KMS-11 (cell line): Measurements from ENCODE around the gene GALT.
A peak's percentile ranks its signal among the peaks of the same experiment; 100 is the strongest.
"Not testable (repeated sequence)": the region's sequence is repeated elsewhere in the genome, so short reads cannot be mapped to it uniquely, and the experiment has no call there.

Experiments
- H2AFZ ChIP-seq: fragments of 200-600 bp; sonication (generic); 2 replicates; pipeline ENCODE4 v1.6.1; 2016; ENCODE audit warnings: antibody characterized with exemption, mixed run types, low read depth
- H3K27ac ChIP-seq: fragments of 200-600 bp; sonication (generic); 2 replicates; pipeline ENCODE4 v1.6.1; 2016; ENCODE audit warnings: mild to moderate bottlenecking, mixed run types
- H3K27me3 ChIP-seq: fragments of 200-600 bp; sonication (generic); 2 replicates; pipeline ENCODE4 v1.6.1; 2017; ENCODE audit warnings: mild to moderate bottlenecking, low read depth, mixed run types, moderate library complexity; ENCODE audit not compliant: insufficient read depth
- H3K36me3 ChIP-seq: fragments of 200-600 bp; sonication (generic); 2 replicates; pipeline ENCODE4 v1.6.1; 2017; ENCODE audit warnings: mild to moderate bottlenecking, mixed run types; ENCODE audit not compliant: insufficient read depth
- H3K4me1 ChIP-seq: fragments of 200-600 bp; sonication (generic); 2 replicates; pipeline ENCODE4 v1.6.1; 2016; ENCODE audit warnings: mild to moderate bottlenecking, low read depth, mixed run types; ENCODE audit not compliant: poor library complexity, severe bottlenecking
- H3K4me2 ChIP-seq: fragments of 200-600 bp; sonication (generic); 2 replicates; pipeline ENCODE4 v1.7.0; 2016; ENCODE audit warnings: mild to moderate bottlenecking, mixed run types
- H3K4me3 ChIP-seq: fragments of 200-600 bp; sonication (generic); IDR thresholded peaks from 2 replicates; pipeline ENCODE4 v1.6.1; 2017; ENCODE audit warnings: low read depth, low read length, mixed read lengths; ENCODE audit not compliant: insufficient read depth
- H3K79me2 ChIP-seq: fragments of 200-600 bp; sonication (generic); 2 replicates; pipeline ENCODE4 v1.6.1; 2016; ENCODE audit warnings: low read depth, mixed run types; ENCODE audit not compliant: insufficient read depth
- H3K9ac ChIP-seq: fragments of 200-600 bp; sonication (generic); 2 replicates; pipeline ENCODE4 v1.6.1; 2016; ENCODE audit warnings: mild to moderate bottlenecking, mixed run types
- H4K20me1 ChIP-seq: fragments of 200-600 bp; sonication (generic); 2 replicates; pipeline ENCODE4 v1.6.1; 2016; ENCODE audit warnings: mild to moderate bottlenecking, mixed run types; ENCODE audit not compliant: insufficient read depth
- TF ChIP-seq, protein P1 (sequence below): fragments of 200-600 bp; sonication (generic); conservative IDR thresholded peaks from 2 replicates; pipeline ENCODE4 v1.6.1; 2017; ENCODE audit warnings: low read depth, mild to moderate bottlenecking, antibody characterized with exemption, low read length, moderate library complexity, mixed read lengths

Gene GALT

DNA sequence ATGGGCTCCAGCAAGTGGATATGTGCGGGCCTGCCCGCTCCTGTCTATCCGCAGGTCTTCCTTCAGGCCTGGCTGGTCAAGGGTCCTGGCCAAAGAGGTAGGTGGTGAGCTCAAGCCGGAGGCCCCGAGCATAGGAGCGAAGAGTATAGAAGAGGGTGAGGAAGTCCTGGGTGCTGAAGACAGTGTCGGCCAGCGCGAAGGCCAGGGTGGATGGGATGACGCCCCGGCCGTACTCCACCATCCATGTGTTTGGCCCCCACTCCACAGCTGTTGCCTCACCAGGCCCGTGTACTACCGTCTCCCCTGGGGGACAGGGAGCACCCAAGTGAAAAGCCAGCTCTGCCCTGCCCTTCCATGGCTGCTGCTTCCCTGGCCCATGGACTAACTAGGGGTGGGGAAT is 10.9 kb upstream of the GALT start:
- no peaks in the 10 kb centered on the region for H3K36me3 ChIP-seq
- H3K27me3 ChIP-seq = peaks cover 6% of the 10 kb centered on the region; the same call in 1 of the 2 replicates
- H3K4me1 ChIP-seq = peaks cover 26% of the 10 kb centered on the region
- no peak overlapping the region for H3K9ac ChIP-seq
- no peak overlapping the region for H2AFZ ChIP-seq
- peaks cover 25% of the 10 kb centered on the region for H3K79me2 ChIP-seq
- H3K4me3 ChIP-seq = no peak overlapping the region
- TF ChIP-seq, protein P1, sequence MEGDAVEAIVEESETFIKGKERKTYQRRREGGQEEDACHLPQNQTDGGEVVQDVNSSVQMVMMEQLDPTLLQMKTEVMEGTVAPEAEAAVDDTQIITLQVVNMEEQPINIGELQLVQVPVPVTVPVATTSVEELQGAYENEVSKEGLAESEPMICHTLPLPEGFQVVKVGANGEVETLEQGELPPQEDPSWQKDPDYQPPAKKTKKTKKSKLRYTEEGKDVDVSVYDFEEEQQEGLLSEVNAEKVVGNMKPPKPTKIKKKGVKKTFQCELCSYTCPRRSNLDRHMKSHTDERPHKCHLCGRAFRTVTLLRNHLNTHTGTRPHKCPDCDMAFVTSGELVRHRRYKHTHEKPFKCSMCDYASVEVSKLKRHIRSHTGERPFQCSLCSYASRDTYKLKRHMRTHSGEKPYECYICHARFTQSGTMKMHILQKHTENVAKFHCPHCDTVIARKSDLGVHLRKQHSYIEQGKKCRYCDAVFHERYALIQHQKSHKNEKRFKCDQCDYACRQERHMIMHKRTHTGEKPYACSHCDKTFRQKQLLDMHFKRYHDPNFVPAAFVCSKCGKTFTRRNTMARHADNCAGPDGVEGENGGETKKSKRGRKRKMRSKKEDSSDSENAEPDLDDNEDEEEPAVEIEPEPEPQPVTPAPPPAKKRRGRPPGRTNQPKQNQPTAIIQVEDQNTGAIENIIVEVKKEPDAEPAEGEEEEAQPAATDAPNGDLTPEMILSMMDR = no peak
- peak overlapping the region; percentile 70; the same call in 1 of the 2 replicates for H3K4me2 ChIP-seq
- H3K27ac ChIP-seq = no peak overlapping the region
- no peaks in the 10 kb centered on the region for H4K20me1 ChIP-seq

DNA sequence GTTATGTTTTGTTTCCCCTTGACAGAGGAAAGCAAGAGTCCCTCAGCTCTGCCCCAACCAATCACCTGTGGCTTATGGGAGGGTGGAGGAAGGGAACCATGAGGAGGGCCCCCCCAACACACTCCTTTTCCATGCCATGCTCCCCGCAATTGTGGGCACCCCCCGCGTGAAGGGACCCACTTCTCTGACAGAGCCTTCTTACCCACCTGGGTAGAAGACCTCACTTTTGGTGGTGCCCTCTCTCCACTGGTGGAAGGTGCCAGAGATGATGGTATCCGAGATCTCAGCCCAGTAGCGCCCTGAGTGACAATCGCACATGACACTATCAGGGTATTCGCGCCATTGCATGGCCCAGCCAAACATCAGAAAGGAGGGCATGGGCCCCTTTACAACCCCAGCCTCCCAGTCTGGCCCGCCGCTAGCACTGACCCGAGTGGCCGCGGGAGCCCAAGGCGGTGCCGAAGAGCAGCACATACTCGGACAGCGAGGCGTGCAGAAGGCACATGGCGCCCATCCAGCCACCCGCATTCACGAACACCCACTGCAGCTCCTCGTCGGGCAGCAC is 9.6 kb upstream of the GALT start:
- Histone ChIP-seq H3K4me1 (peaks cover 26% of the 10 kb centered on the region), H4K20me1 (no peaks in the 10 kb centered on the region)

DNA sequence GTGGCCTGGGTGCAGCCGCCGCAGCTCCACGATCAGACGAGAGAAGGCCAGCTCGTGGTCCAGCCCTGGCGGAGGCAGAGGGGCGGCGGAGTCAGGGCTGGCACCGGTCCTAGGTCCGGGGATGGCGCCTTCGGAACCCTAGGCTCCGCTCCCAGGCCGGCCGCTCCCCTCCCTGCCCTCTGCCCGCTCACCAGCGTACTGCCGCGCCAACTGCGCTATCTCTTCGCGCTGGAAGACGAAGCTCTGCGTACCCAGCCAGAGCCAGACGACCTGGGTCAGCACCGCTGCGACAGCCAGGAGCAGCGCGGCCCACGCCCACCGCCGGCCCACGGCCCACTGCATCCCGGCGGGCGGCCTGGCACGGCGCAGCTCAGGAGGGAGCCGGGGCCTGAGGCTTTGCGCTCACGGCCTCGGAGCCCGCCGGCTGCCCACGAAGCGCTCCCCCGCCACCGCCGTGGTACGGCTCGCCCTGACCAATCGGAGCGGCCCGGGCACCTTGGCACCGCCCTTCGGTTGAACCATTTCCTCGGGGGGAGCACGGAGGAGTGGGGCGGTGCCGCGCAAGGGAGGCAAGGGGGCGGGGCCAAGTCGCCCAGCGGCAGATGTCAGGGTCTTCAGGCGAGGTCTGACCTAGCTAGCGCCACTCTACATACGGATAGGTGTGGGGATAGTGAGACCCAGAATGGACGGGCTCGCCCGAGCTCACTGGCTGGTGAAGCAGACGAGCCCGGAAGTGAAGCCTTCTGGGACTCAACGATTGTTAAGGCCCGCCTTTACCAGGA is 8.9 kb upstream of the GALT start, which contains the start of gene SIGMAR1:
Gene SIGMAR1, minus strand, starts transcription at position 432 of the 782 bp plus-strand sequence. Its CDS starts 90 bp downstream, at position 342.
- no peaks in the 10 kb centered on the region for H3K27me3 ChIP-seq
- TF ChIP-seq, protein P1 = no peak
- no peaks in the 10 kb centered on the region for H3K36me3 ChIP-seq
- H3K4me3 ChIP-seq = no peak within 1 kb of the TSS
- H3K4me1 ChIP-seq = peaks cover 26% of the 10 kb centered on the region
- peak within 1 kb of the TSS; percentile 70 for H2AFZ ChIP-seq
- H4K20me1 ChIP-seq = no peaks in the 10 kb centered on the region
- peak within 1 kb of the TSS; percentile 70 for H3K4me2 ChIP-seq
- H3K9ac ChIP-seq = peak within 1 kb of the TSS; percentile 95
- peak within 1 kb of the TSS; percentile 71 for H3K27ac ChIP-seq
- H3K79me2 ChIP-seq = peaks cover 25% of the 10 kb centered on the region

More for the DNA sequence above, 9.6 kb upstream of the GALT start:
- H3K4me2 ChIP-seq = peak overlapping the region; percentile 70
- peak overlapping the region; percentile 71 for H3K27ac ChIP-seq
- H3K9ac ChIP-seq = peak overlapping the region; percentile 95
- TF ChIP-seq, protein P1 = no peak
- peaks cover 25% of the 10 kb centered on the region for H3K79me2 ChIP-seq
- H3K27me3 ChIP-seq = no peaks in the 10 kb centered on the region
- H3K4me3 ChIP-seq = no peak overlapping the region
- H3K36me3 ChIP-seq = no peaks in the 10 kb centered on the region
- H2AFZ ChIP-seq = peak overlapping the region; percentile 70; the same call in 1 of the 2 replicates

DNA sequence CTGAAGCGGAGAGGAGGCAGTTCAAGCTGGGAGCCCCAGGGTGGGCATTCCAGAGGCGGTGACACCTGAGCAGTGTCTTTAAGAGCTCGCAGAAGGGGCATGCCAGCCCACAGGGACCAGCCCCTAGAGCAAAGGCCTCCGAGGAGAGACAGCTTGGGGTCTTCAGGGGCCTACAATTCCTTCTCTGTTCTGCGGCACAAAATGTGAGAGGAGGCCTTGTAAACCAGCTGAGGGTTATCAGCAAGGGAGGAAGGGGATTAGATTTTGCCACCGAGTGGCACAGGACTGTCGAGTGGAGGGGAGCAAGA is 8.4 kb upstream of the GALT start:
- Histone ChIP-seq H3K4me2 (peak overlapping the region; percentile 70), H3K4me3 (no peak overlapping the region), H3K4me1 (peaks cover 26% of the 10 kb centered on the region), H3K79me2 (peaks cover 25% of the 10 kb centered on the region), H3K36me3 (no peaks in the 10 kb centered on the region), H3K27ac (no peak overlapping the region), H4K20me1 (no peaks in the 10 kb centered on the region), H3K27me3 (no peaks in the 10 kb centered on the region), H2AFZ (peak overlapping the region; percentile 70), H3K9ac (peak overlapping the region; percentile 95; the same call in 1 of the 2 replicates)
- TF ChIP-seq, protein P1 = no peak

DNA sequence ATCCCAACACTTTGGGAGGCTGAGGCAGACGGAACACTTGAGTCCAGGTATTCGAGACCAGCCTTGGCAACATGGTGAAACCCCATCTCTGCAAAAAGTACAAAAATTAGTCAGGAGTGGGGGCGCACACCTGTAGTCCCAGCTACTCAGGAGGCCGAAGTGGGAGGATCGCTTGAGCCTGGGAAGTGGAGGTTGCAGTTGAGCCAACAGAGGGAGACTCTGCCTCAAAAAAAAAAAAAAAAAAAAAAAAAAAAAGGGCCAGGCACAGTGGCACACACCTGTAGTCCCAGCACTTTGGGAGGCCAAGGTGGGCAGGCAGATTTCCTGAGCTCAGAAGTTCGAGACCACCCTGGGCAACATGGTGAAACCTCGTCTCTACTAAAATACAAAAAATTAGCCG is 7.2 kb upstream of the GALT start:
- not testable (repeated sequence) for H3K4me2 ChIP-seq, H2AFZ ChIP-seq, H3K36me3 ChIP-seq, H3K4me3 ChIP-seq, H3K9ac ChIP-seq, H4K20me1 ChIP-seq, H3K27ac ChIP-seq, H3K27me3 ChIP-seq
- Histone ChIP-seq H3K4me1 (peaks cover 16% of the 10 kb centered on the region), H3K79me2 (peaks cover 25% of the 10 kb centered on the region)
